ENCODE data around the gene KDM4D.

GRCh38 chr11:94974178-94974577, 669 bp downstream of the KDM4D start:
- TF ChIP-seq CTCF (IDR thresholded peaks at IDR 0.05 in 4 of 5, conservative IDR thresholded peaks at IDR 0.05 in 1 of 5) (no peak), POLR2A (IDR thresholded peaks at IDR 0.05) (no peak)

Measured in gastrocnemius medialis (tissue), 4 donors.